Measurements from ENCODE around the gene CSF3R. TPM values are rescaled to one million over a fixed set of nuclear protein-coding genes. Genes with fewer than 3 reads are reported as not detected.

CSF3R gene
- total RNA-seq, 1 donor from 2014 or later: 1.4 TPM

DNA sequence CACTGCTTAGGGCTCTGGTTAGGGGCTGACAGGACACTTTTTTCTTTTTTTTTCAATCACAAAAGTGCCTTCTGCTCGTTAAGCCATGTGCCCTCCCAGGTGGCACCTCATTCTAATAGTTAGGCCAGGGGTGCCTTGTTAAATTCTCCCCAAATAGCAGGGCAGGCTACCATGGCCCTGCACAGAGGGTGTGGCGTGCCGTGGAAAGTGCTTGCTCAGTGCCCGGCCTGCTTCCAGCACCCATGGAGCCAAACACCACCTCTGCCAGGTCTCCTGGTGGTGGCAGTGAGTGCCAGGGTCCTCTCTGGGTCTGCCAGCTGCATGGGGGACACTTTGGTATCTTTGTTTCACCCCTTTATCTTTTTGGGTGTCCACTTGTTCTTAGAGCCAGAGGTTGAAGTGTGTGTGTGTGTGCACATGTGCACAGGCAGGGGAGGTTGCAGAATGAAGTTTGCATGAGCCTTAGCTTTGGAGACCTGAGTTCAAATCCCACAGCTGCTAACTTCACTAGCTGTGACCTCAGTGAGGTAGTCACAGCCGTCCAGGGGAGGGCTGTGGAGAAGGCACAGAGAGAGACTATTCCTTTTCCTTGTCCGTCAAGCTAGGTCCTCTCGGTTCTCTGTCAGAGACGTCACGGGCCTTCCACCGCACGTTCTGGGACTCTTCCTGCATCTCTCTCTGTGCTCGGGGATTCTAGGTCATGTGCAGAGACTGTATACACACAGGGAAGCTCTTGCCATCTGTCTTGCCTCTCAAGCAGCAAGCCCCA, 39.9 kb upstream of the CSF3R start:
- no peaks in the 10 kb centered on the region for H3K4me1 Mint-ChIP-seq (ENCODE audit: unreplicated experiment)
- H3K36me3 Mint-ChIP-seq (ENCODE audit: low read depth, unreplicated experiment): no peaks in the 10 kb centered on the region
- H3K9me3 Mint-ChIP-seq (ENCODE audit: unreplicated experiment): no peaks in the 10 kb centered on the region
- no peak for DNase-seq (ENCODE audit: low spot score)
- peaks cover 2% of the 10 kb centered on the region for H3K27me3 Mint-ChIP-seq (ENCODE audit: unreplicated experiment)
- no peak overlapping the region for H3K4me3 Mint-ChIP-seq (ENCODE audit: unreplicated experiment)
- H3K27ac Mint-ChIP-seq (ENCODE audit: unreplicated experiment): no peak overlapping the region
- TF ChIP-seq, protein P1, sequence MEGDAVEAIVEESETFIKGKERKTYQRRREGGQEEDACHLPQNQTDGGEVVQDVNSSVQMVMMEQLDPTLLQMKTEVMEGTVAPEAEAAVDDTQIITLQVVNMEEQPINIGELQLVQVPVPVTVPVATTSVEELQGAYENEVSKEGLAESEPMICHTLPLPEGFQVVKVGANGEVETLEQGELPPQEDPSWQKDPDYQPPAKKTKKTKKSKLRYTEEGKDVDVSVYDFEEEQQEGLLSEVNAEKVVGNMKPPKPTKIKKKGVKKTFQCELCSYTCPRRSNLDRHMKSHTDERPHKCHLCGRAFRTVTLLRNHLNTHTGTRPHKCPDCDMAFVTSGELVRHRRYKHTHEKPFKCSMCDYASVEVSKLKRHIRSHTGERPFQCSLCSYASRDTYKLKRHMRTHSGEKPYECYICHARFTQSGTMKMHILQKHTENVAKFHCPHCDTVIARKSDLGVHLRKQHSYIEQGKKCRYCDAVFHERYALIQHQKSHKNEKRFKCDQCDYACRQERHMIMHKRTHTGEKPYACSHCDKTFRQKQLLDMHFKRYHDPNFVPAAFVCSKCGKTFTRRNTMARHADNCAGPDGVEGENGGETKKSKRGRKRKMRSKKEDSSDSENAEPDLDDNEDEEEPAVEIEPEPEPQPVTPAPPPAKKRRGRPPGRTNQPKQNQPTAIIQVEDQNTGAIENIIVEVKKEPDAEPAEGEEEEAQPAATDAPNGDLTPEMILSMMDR (IDR thresholded peaks at IDR 0.05; ENCODE audit: unreplicated experiment): no peak

DNA sequence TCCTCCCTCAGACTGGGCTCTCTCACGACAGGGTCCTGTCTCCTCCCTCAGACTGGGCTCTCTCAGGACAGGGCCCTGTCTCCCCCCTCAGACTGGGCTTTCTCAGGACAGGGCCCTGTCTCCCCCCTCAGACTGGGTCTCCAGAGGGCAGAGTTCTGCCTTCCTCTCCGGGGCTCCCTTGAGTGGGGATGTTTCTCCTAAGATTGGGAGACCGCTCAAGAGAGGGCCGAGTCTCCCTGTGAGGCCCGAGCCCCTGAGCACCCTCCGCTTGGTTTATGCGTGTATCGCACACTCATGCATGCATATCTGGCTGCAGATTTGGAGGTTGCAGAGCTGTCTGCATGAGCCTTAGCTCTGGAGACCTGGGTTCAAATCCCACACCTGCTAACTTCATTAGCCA, 39.3 kb upstream of the CSF3R start:
- H3K4me1 Mint-ChIP-seq (ENCODE audit: unreplicated experiment): no peaks in the 10 kb centered on the region
- H3K36me3 Mint-ChIP-seq (ENCODE audit: low read depth, unreplicated experiment): no peaks in the 10 kb centered on the region
- no peak overlapping the region for H3K4me3 Mint-ChIP-seq (ENCODE audit: unreplicated experiment)
- no peak for DNase-seq (ENCODE audit: low spot score)
- H3K27me3 Mint-ChIP-seq (ENCODE audit: unreplicated experiment): peaks cover 2% of the 10 kb centered on the region
- no peaks in the 10 kb centered on the region for H3K9me3 Mint-ChIP-seq (ENCODE audit: unreplicated experiment)
- TF ChIP-seq, protein P1 (IDR thresholded peaks at IDR 0.05; ENCODE audit: unreplicated experiment): no peak
- no peak overlapping the region for H3K27ac Mint-ChIP-seq (ENCODE audit: unreplicated experiment)

DNA sequence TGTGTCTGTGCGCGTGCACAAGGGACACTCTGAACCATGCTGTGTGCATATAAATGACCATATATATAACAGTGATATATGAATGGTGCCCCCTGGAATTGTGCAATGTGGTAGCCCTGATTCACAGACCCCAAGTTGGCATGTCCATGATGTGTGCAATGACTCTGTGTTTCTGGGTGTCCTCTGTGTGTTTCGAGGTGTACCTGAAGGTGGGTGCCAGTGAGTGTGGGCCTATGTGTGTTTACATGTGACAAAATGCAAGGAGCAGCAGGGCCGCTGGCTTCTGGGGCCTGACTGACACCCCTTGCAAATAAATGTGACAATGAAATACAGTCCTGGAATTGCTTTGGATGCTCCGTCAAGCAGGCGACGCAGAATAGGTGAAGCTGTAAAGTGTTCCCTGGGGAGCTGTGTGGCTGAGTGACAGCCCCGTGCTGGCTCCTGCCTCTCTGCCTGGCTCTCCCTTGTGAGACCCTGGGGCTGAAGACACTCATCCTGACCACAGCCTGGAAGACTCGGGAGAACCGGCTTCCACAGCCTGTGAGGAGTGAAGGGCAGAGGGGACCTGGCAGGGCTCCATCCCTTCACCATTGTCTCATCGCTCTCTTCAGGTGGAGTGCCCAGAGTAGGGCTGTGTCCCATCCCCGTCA, 38.2 kb upstream of the CSF3R start:
- no peak for DNase-seq (ENCODE audit: low spot score)
- TF ChIP-seq, protein P1 (IDR thresholded peaks at IDR 0.05; ENCODE audit: unreplicated experiment): no peak
- no peak overlapping the region for H3K4me3 Mint-ChIP-seq (ENCODE audit: unreplicated experiment)
- peaks cover 2% of the 10 kb centered on the region for H3K27me3 Mint-ChIP-seq (ENCODE audit: unreplicated experiment)
- no peaks in the 10 kb centered on the region for H3K9me3 Mint-ChIP-seq (ENCODE audit: unreplicated experiment)
- H3K36me3 Mint-ChIP-seq (ENCODE audit: low read depth, unreplicated experiment): no peaks in the 10 kb centered on the region
- no peak overlapping the region for H3K27ac Mint-ChIP-seq (ENCODE audit: unreplicated experiment)
- H3K4me1 Mint-ChIP-seq (ENCODE audit: unreplicated experiment): no peaks in the 10 kb centered on the region

DNA sequence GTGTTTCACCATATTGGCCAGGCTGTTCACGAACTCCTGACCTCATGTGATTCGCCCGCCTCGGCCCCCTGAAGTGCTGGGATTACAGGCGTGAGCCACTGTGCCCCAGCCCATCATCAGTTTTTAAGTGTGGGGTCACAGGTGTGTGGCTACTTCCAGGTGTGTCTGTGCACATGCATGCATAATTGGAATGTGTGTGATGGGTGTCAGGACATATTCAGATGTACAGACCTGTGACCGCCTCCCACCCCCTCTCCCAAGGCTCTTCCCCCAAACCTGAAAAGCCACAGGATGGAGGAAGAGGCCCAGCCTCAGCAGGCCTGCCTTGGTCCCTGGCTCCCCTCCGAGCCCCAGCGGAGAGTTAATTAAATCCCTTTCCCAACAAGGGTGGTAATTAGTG, 37.3 kb upstream of the CSF3R start:
- H3K36me3 Mint-ChIP-seq (ENCODE audit: low read depth, unreplicated experiment): no peaks in the 10 kb centered on the region
- TF ChIP-seq, protein P1 (IDR thresholded peaks at IDR 0.05; ENCODE audit: unreplicated experiment): no peak
- H3K9me3 Mint-ChIP-seq (ENCODE audit: unreplicated experiment): no peaks in the 10 kb centered on the region
- no peak for DNase-seq (ENCODE audit: low spot score)
- no peaks in the 10 kb centered on the region for H3K4me1 Mint-ChIP-seq (ENCODE audit: unreplicated experiment)
- H3K27me3 Mint-ChIP-seq (ENCODE audit: unreplicated experiment): peaks cover 2% of the 10 kb centered on the region
- no peak overlapping the region for H3K4me3 Mint-ChIP-seq (ENCODE audit: unreplicated experiment)
- no peak overlapping the region for H3K27ac Mint-ChIP-seq (ENCODE audit: unreplicated experiment)
